Natural killer cell (primary cell): ENCODE data around the gene SFSWAP. TPM values are rescaled to one million over a fixed set of nuclear protein-coding genes. Genes with fewer than 3 reads are reported as not detected.

Experiments used
- ATAC-seq, 3 donors: fragments of 150-1000 bp in 2 of 3; fragments of 200-7000 bp in 1 of 3; cut with Tn5 transposase; 1 replicate in 1 of 3; 2 replicates in 2 of 3; pipeline ENCODE4 v1.10.0; 2021; ENCODE audit warnings: mild to moderate bottlenecking in 2 of 3, moderate library complexity in 2 of 3
- DNase-seq, 2 donors: peaks; one replicate each; pipeline versions ENCODE4 v3.0.0 to v3.0.0-alpha.2; 2013 to 2021; ENCODE audit warnings: mixed read lengths in 1 of 2
- H3K27ac ChIP-seq: one replicate; pipeline ENCODE4 v1.5.1; 2013; ENCODE audit warnings: mild to moderate bottlenecking, low read length
- H3K27me3 ChIP-seq: one replicate; pipeline ENCODE4 v1.6.1; 2013; ENCODE audit warnings: low read length; ENCODE audit not compliant: control insufficient read depth, insufficient read depth
- H3K36me3 ChIP-seq: one replicate; pipeline ENCODE4 v1.6.1; 2013; ENCODE audit warnings: low read length; ENCODE audit not compliant: control insufficient read depth, insufficient read depth
- H3K4me1 ChIP-seq: one replicate; pipeline ENCODE4 v1.6.1; 2013; ENCODE audit warnings: low read length; ENCODE audit not compliant: control insufficient read depth, insufficient read depth
- H3K4me3 ChIP-seq: one replicate; pipeline ENCODE4 v1.5.1; 2013; ENCODE audit warnings: low read length
- H3K9me3 ChIP-seq: one replicate; pipeline ENCODE4 v1.6.1; 2013; ENCODE audit warnings: low read length; ENCODE audit not compliant: control insufficient read depth, insufficient read depth
- H3K27ac Mint-ChIP-seq, 2 donors: one replicate each; pipeline ENCODE4 v1.8.0; 2022; ENCODE audit warnings: mild to moderate bottlenecking in 2 of 2, mixed read lengths in 2 of 2, moderate library complexity in 1 of 2
- H3K27me3 Mint-ChIP-seq, 2 donors: one replicate each; pipeline ENCODE4 v1.8.0; 2022; ENCODE audit warnings: low read depth in 2 of 2, mixed read lengths in 2 of 2
- H3K36me3 Mint-ChIP-seq: one replicate; pipeline ENCODE4 v1.8.0; 2022; ENCODE audit warnings: mixed read lengths
- H3K4me1 Mint-ChIP-seq, 2 donors: one replicate each; pipeline ENCODE4 v1.8.0; 2022; ENCODE audit warnings: mixed read lengths in 2 of 2
- H3K4me3 Mint-ChIP-seq: one replicate; pipeline ENCODE4 v1.8.0; 2022; ENCODE audit warnings: mild to moderate bottlenecking, moderate library complexity, mixed read lengths
- H3K9me3 Mint-ChIP-seq, 2 donors: one replicate each; pipeline ENCODE4 v1.8.0; 2022; ENCODE audit warnings: mixed read lengths in 2 of 2
- WGBS: methylation state at CpG from one replicate; pipeline ENCODE4 v1.1.7; 2013; ENCODE audit warnings: missing lambda C conversion rate; ENCODE audit not compliant: insufficient coverage; 5-methylcytosine and 5-hydroxymethylcytosine counted together
- intact Hi-C: fragments of 100-400 bp; cut with micrococcal nuclease; formaldehyde crosslinking; loops from one replicate; pipeline ENCODE4 v1.14.2; 2022
- total RNA-seq, 4 donors: library from RNA; stranded (reverse); fragments of 120-200 nt in 1 of 4; gene quantifications; one replicate each; pipeline versions ENCODE4 v1.2.3 to v1.2.4, GENCODE V29; 2013 to 2022
- TF ChIP-seq, protein P1 (sequence below): fragments of 200-600 bp; IDR thresholded peaks from one replicate; pipeline ENCODE4 v1.8.0; 2022; ENCODE audit warnings: antibody characterized with exemption

Gene SFSWAP
- total RNA-seq, 3 donors from 2014 or later (not counting 1 experiment from before 2014, with no cell fraction given) = 99.1 to 109 (median 102) TPM

DNA sequence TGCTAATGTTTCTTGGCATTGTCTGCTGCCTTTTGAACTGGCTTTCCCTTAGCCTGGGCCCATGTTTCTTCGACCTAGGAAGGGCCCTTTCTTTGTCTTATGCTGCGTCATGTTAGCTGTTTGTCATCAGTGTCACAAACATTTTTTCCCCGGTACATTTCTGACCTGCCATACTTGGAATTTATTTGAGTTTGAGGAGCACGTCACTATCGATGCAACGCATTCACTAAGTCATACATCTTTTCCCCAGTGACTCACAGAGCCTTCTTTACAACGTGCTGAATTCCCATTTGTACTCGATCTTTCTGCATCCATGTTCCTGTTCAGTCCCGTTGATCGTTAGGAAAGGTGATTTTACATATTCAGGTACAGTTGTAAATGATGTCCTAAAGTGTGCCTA lies 61.1 kb downstream of the SFSWAP start:
- intact Hi-C loops = no loop called here
- Mint-ChIP-seq H3K4me3 (no peak overlapping the region), H3K27me3 (no peaks in the 10 kb centered on the region), H3K27ac (no peak overlapping the region), H3K36me3 (peaks cover 7% of the 10 kb centered on the region), H3K9me3 (no peaks in the 10 kb centered on the region), H3K4me1 (peaks cover 5 to 12% of the 10 kb centered on the region in 2 donors)
- H3K27ac ChIP-seq = no peak overlapping the region
- peaks cover 65% of the 10 kb centered on the region for H3K36me3 ChIP-seq
- no peaks in the 10 kb centered on the region for H3K27me3 ChIP-seq
- TF ChIP-seq, protein P1, sequence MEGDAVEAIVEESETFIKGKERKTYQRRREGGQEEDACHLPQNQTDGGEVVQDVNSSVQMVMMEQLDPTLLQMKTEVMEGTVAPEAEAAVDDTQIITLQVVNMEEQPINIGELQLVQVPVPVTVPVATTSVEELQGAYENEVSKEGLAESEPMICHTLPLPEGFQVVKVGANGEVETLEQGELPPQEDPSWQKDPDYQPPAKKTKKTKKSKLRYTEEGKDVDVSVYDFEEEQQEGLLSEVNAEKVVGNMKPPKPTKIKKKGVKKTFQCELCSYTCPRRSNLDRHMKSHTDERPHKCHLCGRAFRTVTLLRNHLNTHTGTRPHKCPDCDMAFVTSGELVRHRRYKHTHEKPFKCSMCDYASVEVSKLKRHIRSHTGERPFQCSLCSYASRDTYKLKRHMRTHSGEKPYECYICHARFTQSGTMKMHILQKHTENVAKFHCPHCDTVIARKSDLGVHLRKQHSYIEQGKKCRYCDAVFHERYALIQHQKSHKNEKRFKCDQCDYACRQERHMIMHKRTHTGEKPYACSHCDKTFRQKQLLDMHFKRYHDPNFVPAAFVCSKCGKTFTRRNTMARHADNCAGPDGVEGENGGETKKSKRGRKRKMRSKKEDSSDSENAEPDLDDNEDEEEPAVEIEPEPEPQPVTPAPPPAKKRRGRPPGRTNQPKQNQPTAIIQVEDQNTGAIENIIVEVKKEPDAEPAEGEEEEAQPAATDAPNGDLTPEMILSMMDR = no peak
- ATAC-seq (no peak), DNase-seq (no peak)
- H3K4me3 ChIP-seq = no peak overlapping the region
- H3K9me3 ChIP-seq = no peaks in the 10 kb centered on the region
- 96% methylated on average over 10 of the region's 10 CpGs for WGBS
- peaks cover 19% of the 10 kb centered on the region for H3K4me1 ChIP-seq

DNA sequence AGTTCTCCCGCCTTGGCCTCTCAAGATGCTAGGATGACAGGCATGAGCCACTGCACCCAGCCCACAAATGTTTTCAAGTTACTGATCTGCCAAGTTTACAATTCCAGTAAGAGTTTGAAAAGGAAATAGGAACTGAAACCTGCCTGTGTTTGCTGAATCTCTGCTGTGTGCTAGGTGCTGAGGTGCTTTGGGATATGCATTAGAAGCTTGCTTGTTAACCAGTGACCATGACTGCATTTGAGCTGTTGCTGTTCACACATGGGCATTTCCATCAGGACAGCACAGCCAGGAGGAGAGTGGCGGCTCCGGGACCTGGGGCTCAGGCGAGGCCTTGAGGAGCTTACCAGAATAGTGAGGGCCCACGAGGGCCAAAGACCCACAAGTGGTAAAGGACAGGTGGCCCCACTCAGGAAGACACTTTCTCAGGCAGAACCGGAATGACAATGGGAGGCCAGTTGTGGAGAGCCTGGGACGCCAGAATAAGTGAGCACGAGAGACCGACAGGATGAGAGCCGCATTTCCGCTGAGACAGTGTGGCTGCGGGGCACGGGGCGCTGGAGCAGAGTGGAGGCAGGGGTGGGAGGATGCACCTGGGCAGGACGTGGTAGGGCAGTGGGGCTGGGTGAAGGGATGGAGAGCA lies 62.8 kb downstream of the SFSWAP start:
- TF ChIP-seq, protein P1 = no peak
- no peaks in the 10 kb centered on the region for H3K9me3 Mint-ChIP-seq
- Histone ChIP-seq H3K27me3 (no peaks in the 10 kb centered on the region), H3K4me3 (no peak overlapping the region), H3K4me1 (peaks cover 19% of the 10 kb centered on the region), H3K9me3 (no peaks in the 10 kb centered on the region), H3K36me3 (peaks cover 58% of the 10 kb centered on the region), H3K27ac (peak overlapping the region; percentile 74)
- DNase-seq (peak in 1 of 2 donors; percentile 35), ATAC-seq (peak in 1 of 3 donors; percentile 50)
- H3K4me1 Mint-ChIP-seq = peaks cover 5 to 12% of the 10 kb centered on the region in 2 donors
- H3K27me3 Mint-ChIP-seq = no peaks in the 10 kb centered on the region
- WGBS = 26% methylated on average over 15 of the region's 15 CpGs
- intact Hi-C loops = no loop called here
- H3K27ac Mint-ChIP-seq = peak overlapping the region; percentile 38 to 84
- no peak overlapping the region for H3K4me3 Mint-ChIP-seq
- H3K36me3 Mint-ChIP-seq = peaks cover 13% of the 10 kb centered on the region

DNA sequence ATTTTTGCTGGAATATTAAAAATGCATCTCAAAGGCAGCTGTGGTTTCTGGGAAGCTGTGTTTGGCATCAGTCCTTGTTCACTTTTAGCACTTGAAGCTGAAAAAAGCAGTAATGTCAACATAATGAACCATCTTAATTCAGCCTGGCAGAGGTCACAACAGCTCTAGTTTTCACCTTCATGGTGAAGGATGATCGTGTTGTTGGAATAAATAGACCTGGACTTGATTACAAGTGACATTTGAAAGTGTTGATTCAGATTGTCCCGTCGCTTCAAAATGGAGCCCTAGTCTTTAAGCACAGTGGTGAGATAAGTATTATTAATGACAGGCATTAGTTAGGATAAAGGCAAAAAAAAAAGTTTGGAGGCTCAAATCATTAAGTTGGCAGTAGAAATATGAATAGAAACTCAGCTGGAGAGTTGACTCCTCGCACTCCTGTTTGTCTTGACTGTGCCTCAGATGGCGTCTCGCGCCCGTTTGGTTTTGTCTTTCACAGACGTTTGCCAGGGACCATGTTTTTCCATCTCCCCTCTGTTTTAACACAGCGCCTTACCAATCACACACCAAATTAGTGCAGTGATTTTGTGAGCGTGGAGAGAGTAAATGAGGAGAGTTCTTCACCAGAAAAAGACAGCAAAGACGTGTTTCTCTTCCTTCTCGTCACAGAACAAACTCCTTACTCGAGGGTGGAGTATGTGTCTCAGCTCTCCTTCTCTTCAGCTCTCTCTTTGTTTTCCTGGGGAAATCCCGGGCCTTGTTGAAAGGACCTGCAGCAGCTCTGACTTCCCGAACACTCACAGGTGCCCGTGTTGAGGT lies 63.9 kb downstream of the SFSWAP start:
- no peaks in the 10 kb centered on the region for H3K27me3 ChIP-seq
- Mint-ChIP-seq H3K4me1 (peaks cover 5 to 12% of the 10 kb centered on the region in 2 donors), H3K4me3 (no peak overlapping the region), H3K36me3 (peaks cover 13% of the 10 kb centered on the region), H3K27me3 (no peaks in the 10 kb centered on the region), H3K9me3 (no peaks in the 10 kb centered on the region), H3K27ac (peak overlapping the region; percentile 14 to 33)
- no peaks in the 10 kb centered on the region for H3K9me3 ChIP-seq
- DNase-seq (no peak), ATAC-seq (no peak)
- peaks cover 66% of the 10 kb centered on the region for H3K36me3 ChIP-seq
- WGBS = 89% methylated on average over 16 of the region's 17 CpGs
- H3K27ac ChIP-seq = no peak overlapping the region
- peaks cover 19% of the 10 kb centered on the region for H3K4me1 ChIP-seq
- TF ChIP-seq, protein P1 = no peak
- intact Hi-C loops = no loop called here
- no peak overlapping the region for H3K4me3 ChIP-seq
